Glutamatergic neuron (in vitro differentiated cells): ENCODE measurements around the gene SLC13A3. TPM values are rescaled to one million over a fixed set of nuclear protein-coding genes. Genes with fewer than 3 reads are reported as not detected.

ENCODE experiments used
- DNase-seq: peaks from one replicate; pipeline ENCODE4 v3.0.0; 2022
- H3K27ac Mint-ChIP-seq: one replicate; pipeline ENCODE4 v1.8.0; 2020; ENCODE audit warnings: mild to moderate bottlenecking, mixed read lengths, inconsistent platforms; ENCODE audit not compliant: unreplicated experiment
- H3K27me3 Mint-ChIP-seq: one replicate; pipeline ENCODE4 v1.8.0; 2020; ENCODE audit warnings: mild to moderate bottlenecking, moderate library complexity, mixed read lengths, inconsistent platforms; ENCODE audit not compliant: unreplicated experiment
- H3K36me3 Mint-ChIP-seq: one replicate; pipeline ENCODE4 v1.8.0; 2020; ENCODE audit warnings: mild to moderate bottlenecking, mixed read lengths, inconsistent platforms; ENCODE audit not compliant: unreplicated experiment
- H3K4me1 Mint-ChIP-seq: one replicate; pipeline ENCODE4 v1.8.0; 2020; ENCODE audit warnings: mild to moderate bottlenecking, low read depth, mixed read lengths, inconsistent platforms; ENCODE audit not compliant: unreplicated experiment
- H3K4me3 Mint-ChIP-seq: one replicate; pipeline ENCODE4 v1.8.0; 2020; ENCODE audit warnings: mild to moderate bottlenecking, mixed read lengths, inconsistent platforms; ENCODE audit not compliant: unreplicated experiment
- H3K9me3 Mint-ChIP-seq: one replicate; pipeline ENCODE4 v1.8.0; 2020; ENCODE audit warnings: mild to moderate bottlenecking, moderate library complexity, mixed read lengths, inconsistent platforms; ENCODE audit not compliant: unreplicated experiment
- CTCF ChIP-seq: fragments of 200-600 bp; sonication (generic); IDR thresholded peaks from one replicate; pipeline ENCODE4 v1.5.0; 2021; ENCODE audit not compliant: partially characterized antibody, unreplicated experiment
- total RNA-seq: library from RNA; stranded (reverse); fragmentation: NEBNext Ultra II Directional; extraction: Animal tissue kit (Norgen Biotek cat#: 25700); gene quantifications from one replicate; pipeline ENCODE4 v1.2.1, GENCODE V29; 2021; ENCODE audit not compliant: unreplicated experiment

The SLC13A3 gene
- total RNA-seq, 1 donor from 2014 or later = 5.8 TPM

DNA sequence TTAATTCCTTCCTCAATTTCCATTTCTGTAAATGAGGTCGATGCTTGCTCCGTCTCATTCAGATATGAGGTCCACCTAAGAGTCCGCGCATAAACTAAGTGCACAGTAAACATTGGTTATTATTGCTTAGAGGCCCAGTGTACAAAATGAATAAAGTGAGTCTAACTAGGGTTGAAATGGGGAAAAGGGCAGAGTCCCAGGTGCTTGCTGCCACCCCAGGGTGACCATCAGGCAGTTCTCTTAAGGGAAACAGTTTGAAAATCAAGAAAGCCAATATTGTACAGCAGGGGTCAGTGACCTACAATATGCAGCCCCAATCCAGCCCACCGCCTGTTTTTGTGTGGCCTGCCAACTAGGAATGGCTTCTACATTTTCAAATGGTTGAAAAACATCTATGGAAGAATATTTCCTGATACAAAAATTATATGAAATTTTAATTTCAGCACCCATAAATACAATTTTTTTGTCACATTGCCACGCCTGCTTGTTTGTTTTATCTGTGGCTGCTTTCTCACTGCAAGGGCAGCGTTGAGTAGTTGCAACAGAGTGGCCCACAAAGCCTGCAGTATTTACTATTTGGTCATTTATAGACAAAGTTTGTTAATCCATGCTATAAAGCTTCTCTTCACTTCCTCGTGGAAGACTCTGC is 43.3 kb downstream of the SLC13A3 start:
- Mint-ChIP-seq H3K4me1 (no peaks in the 10 kb centered on the region), H3K9me3 (no peaks in the 10 kb centered on the region), H3K27ac (no peak overlapping the region), H3K27me3 (peaks cover 6% of the 10 kb centered on the region), H3K36me3 (no peaks in the 10 kb centered on the region), H3K4me3 (no peak overlapping the region)
- no peak for TF ChIP-seq CTCF
- no peak for DNase-seq

DNA sequence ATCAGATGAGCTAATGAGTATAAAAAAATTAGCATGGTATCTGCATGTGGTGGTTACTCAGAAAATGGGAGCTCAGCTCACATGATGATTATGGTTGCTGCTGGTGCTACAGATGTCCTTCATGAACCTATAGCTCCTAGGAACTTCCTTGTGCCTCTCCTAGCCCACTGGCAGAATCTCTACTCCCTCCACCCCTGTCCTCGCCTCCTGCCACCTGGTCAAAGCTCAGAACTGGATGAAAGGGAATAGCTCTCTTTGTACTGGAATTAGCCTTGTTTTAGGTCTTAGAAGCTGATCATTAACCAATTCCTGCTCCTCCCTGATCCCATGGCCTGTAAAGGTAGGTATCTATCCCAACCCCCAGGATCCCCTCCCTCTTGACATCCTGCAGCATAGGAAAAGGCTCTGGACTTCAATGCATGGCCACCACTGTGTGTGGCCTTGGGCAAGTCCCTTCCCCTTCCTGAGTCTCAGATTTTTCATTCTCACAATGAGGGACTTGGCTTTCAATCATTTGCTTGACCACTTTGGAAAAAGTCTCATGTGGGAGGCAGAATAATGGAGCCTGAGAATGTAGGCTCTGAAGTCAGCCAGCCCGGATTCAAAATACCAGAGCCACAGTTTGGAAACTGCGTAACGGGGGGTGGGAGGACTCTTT is 43.9 kb downstream of the SLC13A3 start:
- Mint-ChIP-seq H3K4me1 (no peaks in the 10 kb centered on the region), H3K36me3 (no peaks in the 10 kb centered on the region), H3K4me3 (no peak overlapping the region), H3K9me3 (no peaks in the 10 kb centered on the region), H3K27ac (no peak overlapping the region), H3K27me3 (peaks cover 4% of the 10 kb centered on the region)
- no peak for TF ChIP-seq CTCF
- no peak for DNase-seq

- H3K27me3 Mint-ChIP-seq = peaks cover 4% of the 10 kb centered on the region
- H3K9me3 Mint-ChIP-seq = no peaks in the 10 kb centered on the region
- no peaks in the 10 kb centered on the region for H3K36me3 Mint-ChIP-seq
- H3K27ac Mint-ChIP-seq = no peak overlapping the region
- no peak for TF ChIP-seq CTCF
- no peak overlapping the region for H3K4me3 Mint-ChIP-seq
- no peak for DNase-seq
- H3K4me1 Mint-ChIP-seq = no peaks in the 10 kb centered on the region
Observed at GRCh38 chr20:46606817-46607190, 44.5 kb downstream of the SLC13A3 start.

- Mint-ChIP-seq H3K36me3 (no peaks in the 10 kb centered on the region), H3K9me3 (no peaks in the 10 kb centered on the region), H3K27ac (no peak overlapping the region), H3K4me1 (no peaks in the 10 kb centered on the region), H3K27me3 (peaks cover 6% of the 10 kb centered on the region), H3K4me3 (no peak overlapping the region)
- DNase-seq = no peak
- TF ChIP-seq CTCF = no peak
Observed at GRCh38 chr20:46605978-46606816, 45.1 kb downstream of the SLC13A3 start.

- no peak overlapping the region for H3K27ac Mint-ChIP-seq
- peaks cover 4% of the 10 kb centered on the region for H3K27me3 Mint-ChIP-seq
- H3K4me1 Mint-ChIP-seq = no peaks in the 10 kb centered on the region
- H3K36me3 Mint-ChIP-seq = no peaks in the 10 kb centered on the region
- DNase-seq = no peak
- H3K4me3 Mint-ChIP-seq = no peak overlapping the region
- no peak for TF ChIP-seq CTCF
- no peaks in the 10 kb centered on the region for H3K9me3 Mint-ChIP-seq
Observed at GRCh38 chr20:46605181-46605580, 46.1 kb downstream of the SLC13A3 start.
